Measurements from ENCODE around the gene FNIP1. TPM values are rescaled to one million over a fixed set of nuclear protein-coding genes. Genes with fewer than 3 reads are reported as not detected.
A peak's percentile ranks its signal among the peaks of the same experiment; 100 is the strongest.

FNIP1 gene
- total RNA-seq, 6 experiments from 2014 or later: 14.2 to 25.2 (median 20.9) TPM

- Histone ChIP-seq H3K27ac (peak overlapping the region; percentile 93 to 99 (median 98)), H3K4me3 (peak overlapping the region; percentile 53 to 70 (median 62)), H3K4me1 (peaks cover 0 to 6% (median 2%) of the 10 kb centered on the region in 4 donors), H3K36me3 (no peaks in the 10 kb centered on the region), H3K27me3 (no peaks in the 10 kb centered on the region), H3K9me3 (no peaks in the 10 kb centered on the region)
- intact Hi-C loops (cut with DNase I): no loop called here
- DNase-seq (no peak), ATAC-seq (peak; percentile 0 to 4 (median 1))
- WGBS (ENCODE audit: insufficient coverage, low coverage, low lambda C conversion rate, missing lambda C conversion rate): 1% methylated on average over 20 of the region's 24 CpGs
- no peak for TF ChIP-seq CTCF (IDR thresholded peaks at IDR 0.05)
- no peak for TF ChIP-seq POLR2A (IDR thresholded peaks at IDR 0.05)
Observed at GRCh38 chr5:131635684-131636572, 160.9 kb downstream of the FNIP1 start.

DNA sequence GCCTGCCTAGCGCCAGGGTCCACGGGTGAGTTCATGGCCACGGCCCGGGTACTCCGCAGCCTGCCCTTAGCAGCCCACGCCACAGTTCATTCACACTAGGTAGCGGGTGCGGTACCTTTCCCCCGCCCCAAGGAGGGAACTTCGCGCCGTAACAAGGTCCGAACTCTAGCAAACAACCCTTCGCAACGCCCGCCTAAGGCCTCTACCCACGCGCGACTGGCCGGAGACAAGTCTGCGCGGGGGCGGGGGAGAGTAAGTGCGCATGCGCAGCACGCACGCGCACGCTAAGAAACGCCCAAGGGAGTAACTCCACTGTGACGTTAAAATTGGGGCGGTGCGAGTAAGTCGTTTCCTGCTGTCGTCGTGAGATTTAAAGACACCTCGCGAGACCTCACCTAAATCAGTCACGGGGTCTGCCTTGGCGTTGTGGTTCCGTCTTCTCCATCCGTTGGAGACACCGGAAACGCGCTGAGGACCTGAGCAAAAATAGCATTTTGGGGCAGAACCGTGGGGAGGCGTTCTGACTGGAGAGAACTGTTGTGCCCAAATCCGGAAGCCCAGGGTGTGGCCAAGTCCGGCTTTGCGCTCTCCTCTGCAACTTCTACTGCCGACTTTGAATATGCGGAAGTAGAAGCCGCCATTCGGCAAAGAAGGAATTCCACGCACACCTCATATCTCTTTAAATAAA lies 161.7 kb downstream of the FNIP1 start, which contains the start of gene RAPGEF6:
Gene RAPGEF6, minus strand, starts transcription at position 234 of the 688 bp plus-strand sequence. Its CDS starts 199 bp downstream, at position 35.
- WGBS (ENCODE audit: insufficient coverage, low coverage, low lambda C conversion rate, missing lambda C conversion rate): 0% methylated on average over 13 of the region's 55 CpGs
- ATAC-seq (peak; percentile 91 to 95 (median 92)), DNase-seq (peak; percentile 96 to 98 (median 97))
- H3K27ac ChIP-seq: peak within 1 kb of the TSS; percentile 93 to 99 (median 98)
- H3K36me3 ChIP-seq: no peaks in the 10 kb centered on the region
- H3K4me1 ChIP-seq: peaks cover 0 to 6% (median 2%) of the 10 kb centered on the region in 4 donors
- no peaks in the 10 kb centered on the region for H3K9me3 ChIP-seq
- H3K4me3 ChIP-seq: peak within 1 kb of the TSS; percentile 61 to 70 (median 62)
- intact Hi-C loops (cut with DNase I): no loop called here
- TF ChIP-seq POLR2A (IDR thresholded peaks at IDR 0.05) (peak; percentile 80), CTCF (IDR thresholded peaks at IDR 0.05) (peak in 1 of 4 donors; percentile 49)
- no peaks in the 10 kb centered on the region for H3K27me3 ChIP-seq

GRCh38 chr5:131634666-131634995 lies 162.2 kb downstream of the FNIP1 start:
- Histone ChIP-seq H3K36me3 (no peaks in the 10 kb centered on the region), H3K4me3 (peak overlapping the region; percentile 61 to 70 (median 62)), H3K27me3 (no peaks in the 10 kb centered on the region), H3K27ac (peak overlapping the region; percentile 86 to 99 (median 98)), H3K9me3 (no peaks in the 10 kb centered on the region), H3K4me1 (peaks cover 0 to 6% (median 2%) of the 10 kb centered on the region in 4 donors)
- DNase-seq (peak in 1 of 3 donors; percentile 65), ATAC-seq (peak in 1 of 4 donors; percentile 44)
- WGBS (ENCODE audit: insufficient coverage, low coverage, low lambda C conversion rate, missing lambda C conversion rate): 2% methylated on average over 12 of the region's 21 CpGs
- TF ChIP-seq POLR2A (IDR thresholded peaks at IDR 0.05) (no peak), CTCF (IDR thresholded peaks at IDR 0.05) (no peak)
- intact Hi-C loops (cut with DNase I): no loop called here

GRCh38 chr5:131634238-131634637 lies 162.6 kb downstream of the FNIP1 start:
- 1% methylated on average over 4 of the region's 4 CpGs for WGBS (ENCODE audit: insufficient coverage, low coverage, low lambda C conversion rate, missing lambda C conversion rate)
- intact Hi-C loops (cut with DNase I): no loop called here
- peaks cover 0 to 6% (median 2%) of the 10 kb centered on the region in 4 donors for H3K4me1 ChIP-seq
- TF ChIP-seq POLR2A (IDR thresholded peaks at IDR 0.05) (no peak), CTCF (IDR thresholded peaks at IDR 0.05) (no peak)
- peak overlapping the region; percentile 86 to 99 (median 98) for H3K27ac ChIP-seq
- ATAC-seq (no peak), DNase-seq (no peak)
- H3K27me3 ChIP-seq: no peaks in the 10 kb centered on the region
- H3K4me3 ChIP-seq: peak overlapping the region; percentile 61 to 70 (median 62)
- H3K9me3 ChIP-seq: no peaks in the 10 kb centered on the region
- H3K36me3 ChIP-seq: no peaks in the 10 kb centered on the region
